Neural progenitor cell (in vitro differentiated cells): ENCODE results near the gene SLAIN1. TPM values are rescaled to one million over a fixed set of nuclear protein-coding genes. Genes with fewer than 3 reads are reported as not detected.

Experiments used
- DNase-seq: peaks from one replicate; pipeline ENCODE4 v3.0.0-alpha.2; 2016; ENCODE audit warnings: low spot score
- H2AFZ ChIP-seq: fragments of 200-600 bp; sonication (generic); replicated peaks from 2 replicates; pipeline ENCODE4 v1.6.1; 2016; ENCODE audit warnings: antibody characterized with exemption
- H3F3A ChIP-seq: fragments of 200-600 bp; sonication (generic); 2 replicates; pipeline ENCODE4 v1.6.1; 2016; ENCODE audit warnings: antibody characterized with exemption, low read depth
- H3K27ac ChIP-seq: fragments of 200-600 bp; sonication (generic); 2 replicates; pipeline ENCODE4 v1.5.1; 2016; ENCODE audit warnings: mild to moderate bottlenecking
- H3K27me3 ChIP-seq: fragments of 200-600 bp; sonication (generic); 2 replicates; pipeline ENCODE4 v1.6.1; 2016; ENCODE audit warnings: mild to moderate bottlenecking, moderate library complexity
- H3K36me3 ChIP-seq: fragments of 200-600 bp; sonication (generic); 2 replicates; pipeline ENCODE4 v1.5.1; 2016
- H3K4me1 ChIP-seq: fragments of 200-600 bp; sonication (generic); 2 replicates; pipeline ENCODE4 v1.6.1; 2016; ENCODE audit warnings: mixed run types
- H3K4me2 ChIP-seq: fragments of 200-600 bp; sonication (generic); 2 replicates; pipeline ENCODE4 v1.6.1; 2016
- H3K4me3 ChIP-seq: fragments of 200-600 bp; sonication (generic); 2 replicates; pipeline ENCODE4 v1.5.1; 2016
- H3K79me2 ChIP-seq: fragments of 200-600 bp; sonication (generic); 2 replicates; pipeline ENCODE4 v1.6.1; 2016; ENCODE audit warnings: low read depth
- H3K9ac ChIP-seq: fragments of 200-600 bp; sonication (generic); 2 replicates; pipeline ENCODE4 v1.6.1; 2016
- H3K9me3 ChIP-seq: fragments of 200-600 bp; sonication (generic); 2 replicates; pipeline ENCODE4 v1.5.1; 2016; ENCODE audit warnings: low read depth
- H4K20me1 ChIP-seq: fragments of 200-600 bp; sonication (generic); 2 replicates; pipeline ENCODE4 v1.6.1; 2016; ENCODE audit warnings: low read depth
- H3K27ac Mint-ChIP-seq: 3 replicates; pipeline ENCODE4 v1.8.0; 2021; ENCODE audit warnings: mixed read lengths
- H3K27me3 Mint-ChIP-seq: 2 replicates; pipeline ENCODE4 v1.8.0; 2022; ENCODE audit warnings: low read depth, mild to moderate bottlenecking, inconsistent platforms, moderate library complexity, mixed read lengths; ENCODE audit not compliant: insufficient read depth
- H3K36me3 Mint-ChIP-seq: 3 replicates; pipeline ENCODE4 v1.8.0; 2021; ENCODE audit warnings: mixed read lengths
- H3K4me1 Mint-ChIP-seq: 3 replicates; pipeline ENCODE4 v1.8.0; 2021; ENCODE audit warnings: mixed read lengths
- H3K4me3 Mint-ChIP-seq: 3 replicates; pipeline ENCODE4 v1.8.0; 2021; ENCODE audit warnings: mild to moderate bottlenecking, moderate library complexity, mixed read lengths
- H3K9me3 Mint-ChIP-seq: 3 replicates; pipeline ENCODE4 v1.8.0; 2020; ENCODE audit warnings: mixed read lengths
- CTCF ChIP-seq: fragments of 200-600 bp; sonication (generic); IDR thresholded peaks from 2 replicates; pipeline ENCODE4 v1.5.1; 2017; ENCODE audit warnings: antibody characterized with exemption, mild to moderate bottlenecking
- EZH2 ChIP-seq: fragments of 200-600 bp; sonication (generic); IDR thresholded peaks from 2 replicates; pipeline ENCODE4 v1.6.1; 2017; ENCODE audit warnings: antibody characterized with exemption, mild to moderate bottlenecking, moderate library complexity
- EZH2phosphoT487 ChIP-seq: fragments of 200-600 bp; sonication (generic); IDR thresholded peaks from 2 replicates; pipeline ENCODE4 v1.6.1; 2017; ENCODE audit warnings: antibody characterized with exemption
- total RNA-seq: library from RNA; depleted of rRNA; stranded (reverse); fragments of >200 nt; gene quantifications from 2 replicates; pipeline ENCODE4 v1.2.3, GENCODE V29; 2015; ENCODE audit warnings: low replicate concordance

The SLAIN1 gene
- total RNA-seq, 1 donor from 2014 or later, result 87.2 TPM

GRCh38 chr13:77678691-77679235, 18.7 kb upstream of the SLAIN1 start:
- Histone ChIP-seq H2AFZ (peak overlapping the region; percentile 34), H3K27me3 (no peaks in the 10 kb centered on the region), H4K20me1 (no peaks in the 10 kb centered on the region), H3K9ac (no peak overlapping the region), H3K9me3 (peaks cover 2% of the 10 kb centered on the region), H3K4me1 (peaks cover 6% of the 10 kb centered on the region), H3K36me3 (no peaks in the 10 kb centered on the region), H3F3A (no peaks in the 10 kb centered on the region), H3K4me2 (no peak overlapping the region), H3K79me2 (no peaks in the 10 kb centered on the region), H3K27ac (no peak overlapping the region), H3K4me3 (no peak overlapping the region)
- Mint-ChIP-seq H3K27ac (peak overlapping the region; percentile 7), H3K9me3 (peaks cover 11% of the 10 kb centered on the region), H3K4me1 (peaks cover 8% of the 10 kb centered on the region), H3K36me3 (no peaks in the 10 kb centered on the region), H3K4me3 (no peak overlapping the region), H3K27me3 (peaks cover 3% of the 10 kb centered on the region)
- no peak for TF ChIP-seq EZH2
- no peak for TF ChIP-seq EZH2phosphoT487
- no peak for TF ChIP-seq CTCF
- DNase-seq, result peak; percentile 3

GRCh38 chr13:77687799-77688198, 9.7 kb upstream of the SLAIN1 start:
- Histone ChIP-seq H3K27me3 (no peaks in the 10 kb centered on the region), H3K79me2 (no peaks in the 10 kb centered on the region), H3K9ac (no peak overlapping the region), H3K4me2 (no peak overlapping the region), H3F3A (no peaks in the 10 kb centered on the region), H3K4me3 (no peak overlapping the region), H3K4me1 (no peaks in the 10 kb centered on the region), H2AFZ (no peak overlapping the region), H3K27ac (no peak overlapping the region), H4K20me1 (no peaks in the 10 kb centered on the region), H3K9me3 (no peaks in the 10 kb centered on the region), H3K36me3 (no peaks in the 10 kb centered on the region)
- Mint-ChIP-seq H3K27me3 (peaks cover 5% of the 10 kb centered on the region), H3K9me3 (no peaks in the 10 kb centered on the region), H3K27ac (no peak overlapping the region), H3K4me1 (no peaks in the 10 kb centered on the region), H3K36me3 (no peaks in the 10 kb centered on the region), H3K4me3 (no peak overlapping the region)
- no peak for DNase-seq
- TF ChIP-seq CTCF (no peak), EZH2 (no peak), EZH2phosphoT487 (no peak)

GRCh38 chr13:77691871-77692270, 5.6 kb upstream of the SLAIN1 start:
- Mint-ChIP-seq H3K9me3 (no peaks in the 10 kb centered on the region), H3K27ac (no peak overlapping the region), H3K27me3 (peaks cover 8% of the 10 kb centered on the region), H3K4me3 (no peak overlapping the region), H3K36me3 (no peaks in the 10 kb centered on the region), H3K4me1 (peaks cover 33% of the 10 kb centered on the region)
- no peaks in the 10 kb centered on the region for H3K79me2 ChIP-seq
- TF ChIP-seq EZH2 (no peak), EZH2phosphoT487 (no peak), CTCF (no peak)
- H3K4me1 ChIP-seq, result peaks cover 19% of the 10 kb centered on the region
- no peak overlapping the region for H2AFZ ChIP-seq
- H4K20me1 ChIP-seq, result no peaks in the 10 kb centered on the region
- no peak overlapping the region for H3K27ac ChIP-seq
- H3K27me3 ChIP-seq, result peaks cover 9% of the 10 kb centered on the region
- no peak overlapping the region for H3K4me3 ChIP-seq
- no peak overlapping the region for H3K9ac ChIP-seq
- peaks cover 11% of the 10 kb centered on the region for H3F3A ChIP-seq
- H3K9me3 ChIP-seq, result no peaks in the 10 kb centered on the region
- no peak for DNase-seq
- H3K36me3 ChIP-seq, result no peaks in the 10 kb centered on the region
- H3K4me2 ChIP-seq, result no peak overlapping the region
